ENCODE data around the gene TBCA.

The TBCA gene

DNA sequence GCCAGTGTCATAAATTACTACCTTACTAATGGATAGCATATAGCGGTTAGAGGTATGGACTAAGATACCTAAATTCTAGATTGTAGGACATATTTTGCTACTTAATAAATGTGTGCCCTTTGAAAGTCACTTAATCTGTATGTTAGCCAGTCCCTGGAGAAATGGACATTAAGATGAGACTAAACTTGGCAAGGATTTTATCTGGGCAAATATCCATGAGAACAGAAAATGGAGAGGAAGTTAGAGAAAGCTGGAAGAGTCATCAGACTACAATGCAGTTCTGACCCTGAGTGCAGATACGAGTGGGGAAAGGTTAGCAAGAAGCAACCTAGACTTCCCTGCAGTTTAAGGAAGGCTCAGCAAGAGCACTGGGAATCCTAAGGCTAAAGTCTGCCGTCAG, 33.0 kb downstream of the TBCA start:
- in situ Hi-C loops (cut with MboI; ENCODE audit: low pct_unique_long_range_greater_than_20kb, low sequenced_read_pairs, unreplicated experiment), result no loop called here
- DNase-seq (ENCODE audit: low spot score), result no peak

DNA sequence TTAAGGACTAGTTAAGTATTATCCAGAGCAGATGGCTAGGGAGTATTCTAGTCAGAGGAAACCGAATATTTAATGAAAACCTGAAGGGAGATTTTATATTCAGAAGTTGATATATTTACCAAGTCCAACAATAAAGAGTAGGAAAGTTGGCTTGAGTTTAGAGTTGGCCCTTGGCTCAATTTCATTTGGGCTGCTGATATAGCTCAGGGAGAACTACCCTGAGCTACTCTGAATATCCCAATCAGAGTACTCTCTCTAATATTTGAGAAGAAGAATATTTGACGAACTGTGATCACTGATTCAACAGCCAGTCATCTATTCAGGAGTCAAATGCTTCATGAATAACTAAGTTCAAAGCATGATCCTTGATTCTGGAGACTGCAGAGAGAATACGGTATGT, 34.5 kb downstream of the TBCA start:
- in situ Hi-C loops (cut with MboI; ENCODE audit: low pct_unique_long_range_greater_than_20kb, low sequenced_read_pairs, unreplicated experiment), result no loop called here
- no peak for DNase-seq (ENCODE audit: low spot score)
- TF ChIP-seq, protein P1, sequence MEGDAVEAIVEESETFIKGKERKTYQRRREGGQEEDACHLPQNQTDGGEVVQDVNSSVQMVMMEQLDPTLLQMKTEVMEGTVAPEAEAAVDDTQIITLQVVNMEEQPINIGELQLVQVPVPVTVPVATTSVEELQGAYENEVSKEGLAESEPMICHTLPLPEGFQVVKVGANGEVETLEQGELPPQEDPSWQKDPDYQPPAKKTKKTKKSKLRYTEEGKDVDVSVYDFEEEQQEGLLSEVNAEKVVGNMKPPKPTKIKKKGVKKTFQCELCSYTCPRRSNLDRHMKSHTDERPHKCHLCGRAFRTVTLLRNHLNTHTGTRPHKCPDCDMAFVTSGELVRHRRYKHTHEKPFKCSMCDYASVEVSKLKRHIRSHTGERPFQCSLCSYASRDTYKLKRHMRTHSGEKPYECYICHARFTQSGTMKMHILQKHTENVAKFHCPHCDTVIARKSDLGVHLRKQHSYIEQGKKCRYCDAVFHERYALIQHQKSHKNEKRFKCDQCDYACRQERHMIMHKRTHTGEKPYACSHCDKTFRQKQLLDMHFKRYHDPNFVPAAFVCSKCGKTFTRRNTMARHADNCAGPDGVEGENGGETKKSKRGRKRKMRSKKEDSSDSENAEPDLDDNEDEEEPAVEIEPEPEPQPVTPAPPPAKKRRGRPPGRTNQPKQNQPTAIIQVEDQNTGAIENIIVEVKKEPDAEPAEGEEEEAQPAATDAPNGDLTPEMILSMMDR (IDR thresholded peaks at IDR 0.05; ENCODE audit: extremely low read depth, insufficient read depth, missing control alignments), result no peak

More for the DNA sequence above, 33.0 kb downstream of the TBCA start:
- TF ChIP-seq, protein P1 (IDR thresholded peaks at IDR 0.05; ENCODE audit: extremely low read depth, insufficient read depth, missing control alignments), result no peak

DNA sequence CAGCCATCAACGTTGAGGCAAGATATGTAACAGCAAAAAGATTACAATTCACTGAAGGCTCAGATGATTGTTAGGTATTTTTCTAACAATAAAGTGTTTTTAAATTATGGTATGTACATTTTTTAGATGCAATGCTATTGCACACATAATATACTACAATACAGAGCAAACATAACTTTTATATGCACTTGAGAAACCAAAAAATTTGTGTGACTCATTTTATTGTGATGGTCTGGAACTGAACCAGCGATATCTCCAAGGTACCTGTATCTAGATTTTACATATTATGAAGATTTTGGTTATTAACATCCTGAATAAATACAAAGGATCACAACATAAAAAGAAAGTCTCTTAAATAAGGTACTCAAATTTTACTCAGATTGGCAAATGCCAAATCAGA, 41.3 kb downstream of the TBCA start:
- TF ChIP-seq, protein P1 (IDR thresholded peaks at IDR 0.05; ENCODE audit: extremely low read depth, insufficient read depth, missing control alignments), result no peak
- in situ Hi-C loops (cut with MboI; ENCODE audit: low pct_unique_long_range_greater_than_20kb, low sequenced_read_pairs, unreplicated experiment), result no loop called here
- DNase-seq (ENCODE audit: low spot score), result no peak

GRCh38 chr5:77733130-77733529, 43.0 kb downstream of the TBCA start:
- DNase-seq (ENCODE audit: low spot score), result no peak
- TF ChIP-seq, protein P1 (IDR thresholded peaks at IDR 0.05; ENCODE audit: extremely low read depth, insufficient read depth, missing control alignments), result no peak
- in situ Hi-C loops (cut with MboI; ENCODE audit: low pct_unique_long_range_greater_than_20kb, low sequenced_read_pairs, unreplicated experiment), result no loop called here

DNA sequence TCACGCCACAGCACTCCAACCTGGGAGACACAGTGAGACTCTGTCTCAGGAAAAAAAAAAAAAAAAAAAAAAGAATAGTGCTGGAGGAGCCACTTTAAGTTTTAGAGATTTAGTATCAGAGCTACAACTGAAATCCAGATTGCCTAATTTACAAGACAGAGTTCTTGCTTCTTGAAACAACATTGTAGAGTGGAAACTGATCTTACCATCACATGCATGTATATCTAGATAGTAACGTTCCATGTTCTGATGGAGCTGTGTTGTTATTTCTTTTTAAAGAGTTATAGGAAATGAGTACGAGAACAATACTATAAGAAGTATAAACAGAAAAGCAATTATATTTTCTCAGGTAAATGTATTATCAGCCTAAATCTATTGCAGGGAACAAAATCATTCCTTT, 48.9 kb downstream of the TBCA start:
- TF ChIP-seq, protein P1 (IDR thresholded peaks at IDR 0.05; ENCODE audit: extremely low read depth, insufficient read depth, missing control alignments), result no peak
- DNase-seq (ENCODE audit: low spot score), result no peak
- in situ Hi-C loops (cut with MboI; ENCODE audit: low pct_unique_long_range_greater_than_20kb, low sequenced_read_pairs, unreplicated experiment), result no loop called here

GRCh38 chr5:77725616-77726015, 50.5 kb downstream of the TBCA start:
- in situ Hi-C loops (cut with MboI; ENCODE audit: low pct_unique_long_range_greater_than_20kb, low sequenced_read_pairs, unreplicated experiment), result no loop called here
- no peak for DNase-seq (ENCODE audit: low spot score)
- TF ChIP-seq, protein P1 (IDR thresholded peaks at IDR 0.05; ENCODE audit: extremely low read depth, insufficient read depth, missing control alignments), result no peak

GRCh38 chr5:77724934-77725333, 51.2 kb downstream of the TBCA start:
- TF ChIP-seq, protein P1 (IDR thresholded peaks at IDR 0.05; ENCODE audit: extremely low read depth, insufficient read depth, missing control alignments), result no peak
- in situ Hi-C loops (cut with MboI; ENCODE audit: low pct_unique_long_range_greater_than_20kb, low sequenced_read_pairs, unreplicated experiment), result no loop called here
- no peak for DNase-seq (ENCODE audit: low spot score)

Data from GM13977 (cell line).